ENCODE measurements around the gene TMEM167B. TPM values are rescaled to one million over a fixed set of nuclear protein-coding genes. Genes with fewer than 3 reads are reported as not detected.

TMEM167B gene
- total and polyA plus RNA-seq, 2 of the 4 experiments (the other 2 are of a cell fraction), result 21.6 to 32.1 TPM

- Histone ChIP-seq H3K4me2 (ENCODE audit: low read depth, low read length) (no peak overlapping the region; the same call in 1 of the 2 replicates), H4K5ac (ENCODE audit: low read depth, low read length) (no peak overlapping the region), H2BK120ac (ENCODE audit: low read depth, low read length) (no peak overlapping the region), H2AK5ac (ENCODE audit: low read depth, low read length) (no peak overlapping the region), H4K20me1 (ENCODE audit: insufficient read depth, low read length) (no peaks in the 10 kb centered on the region), H3K56ac (ENCODE audit: extremely low read depth, insufficient read depth, low read length) (no peak overlapping the region), H3K27ac (ENCODE audit: insufficient read depth, low read length) (no peak overlapping the region), H3K9ac (ENCODE audit: low read depth, low read length) (no peak overlapping the region), H3K79me1 (ENCODE audit: low read depth in 1 of 2, low read length in 2 of 2) (peaks cover 14 to 37% of the 10 kb centered on the region in 2 experiments), H3K4me3 (ENCODE audit: insufficient read depth, low read depth, low read length) (no peak overlapping the region), H2BK5ac (ENCODE audit: low read depth, low read length, poor library complexity, severe bottlenecking) (no peak overlapping the region), H3K9me1 (ENCODE audit: insufficient read depth, low read length) (no peaks in the 10 kb centered on the region), H4K91ac (ENCODE audit: insufficient read depth, low read depth, low read length) (no peak overlapping the region), H3K18ac (ENCODE audit: low read depth, low read length) (no peak overlapping the region), H3K36me3 (ENCODE audit: control insufficient read depth, insufficient read depth, low read length) (peaks cover 3% of the 10 kb centered on the region; the same call in 1 of the 2 replicates), H2AK9ac (replicated peaks; ENCODE audit: low read depth, low read length, poor library complexity) (no peak overlapping the region), H2BK20ac (ENCODE audit: low read depth, low read length) (no peak overlapping the region), H3K27me3 (ENCODE audit: control insufficient read depth, insufficient read depth, low read length) (no peaks in the 10 kb centered on the region), H3K14ac (replicated peaks; ENCODE audit: low read depth, low read length) (no peak overlapping the region), H3K23ac (ENCODE audit: low read depth, low read length) (no peak overlapping the region), H4K8ac (ENCODE audit: low read depth in 2 of 2, low read length in 2 of 2) (peak overlapping the region; percentile 38 to 47; a peak in 1 of 4 replicates), H3K4ac (ENCODE audit: low read depth, low read length) (no peak overlapping the region), H3K9me3 (ENCODE audit: control insufficient read depth, insufficient read depth, low read length) (no peaks in the 10 kb centered on the region), H3K4me1 (ENCODE audit: control insufficient read depth, insufficient read depth, low read length) (peaks cover 5% of the 10 kb centered on the region; the same call in 1 of the 2 replicates), H2BK15ac (ENCODE audit: low read depth, low read length) (no peak overlapping the region), H2AFZ (replicated peaks; ENCODE audit: low read length, poor library complexity) (no peak overlapping the region)
- dilution Hi-C loops (cut with HindIII; ENCODE audit: low sequenced_read_pairs, unreplicated experiment), result no loop called here
- BruUV-seq (replicated peaks), result no TSS peak
- ChIA-PET CTCF (interaction anchor here (0.8 kb wide), 1 partner anchor 12 kb away, joined by 4 read pairs; no protein-coding TSS in a partner anchor), POLR2A (ENCODE audit: unreplicated experiment) (interaction anchor here (0.6 kb wide), 1 partner anchor 32 kb away, joined by 4 read pairs; no protein-coding TSS in a partner anchor)
- ATAC-seq (ENCODE audit: low read depth) (no peak), DNase-seq (peak; percentile 71)
- 77% methylated on average over 7 of the region's 31 CpGs; no CpG with 5 or more reads in 1 of the 2 experiments for WGBS, 2 experiments (ENCODE audit: extremely low coverage in 2 of 2, insufficient read length in 1 of 2)
- in situ Hi-C loops (cut with MboI; ENCODE audit: low sequenced_read_pairs), result no loop called here
- intact Hi-C loops (cut with micrococcal nuclease), result no loop called here
- peak; percentile 60 for TF ChIP-seq CTCF (conservative IDR thresholded peaks at IDR 0.05; ENCODE audit: low read depth, low read length)
- no peak for TF ChIP-seq MXI1 (IDR thresholded peaks at IDR 0.05; ENCODE audit: borderline replicate concordance, low read depth, low read length)
- peak; percentile 44 for TF ChIP-seq RAD21 (IDR thresholded peaks at IDR 0.05; ENCODE audit: low read length)
- TF ChIP-seq SMC3 (IDR thresholded peaks at IDR 0.05; ENCODE audit: low read depth, low read length), result peak; percentile 38
These were observed 1.1 kb upstream of the TMEM167B start for GRCh38 chr1:109089242-109090015.
